IMR-90 (cell line): ENCODE data around the gene SPAAR. TPM values are rescaled to one million over a fixed set of nuclear protein-coding genes. Genes with fewer than 3 reads are reported as not detected.
A peak's percentile ranks its signal among the peaks of the same experiment; 100 is the strongest.
"Not testable (repeated sequence)": the region's sequence is repeated elsewhere in the genome, so short reads cannot be mapped to it uniquely, and the experiment has no call there.

ENCODE experiments used
- ATAC-seq: fragments of 200-7000 bp; cut with Tn5 transposase; 2 replicates; pipeline ENCODE4 v1.9.1; 2020; ENCODE audit warnings: low read depth, mild to moderate bottlenecking, moderate library complexity
- BruUV-seq: library from RNA; stranded (reverse); fragments of 400-500 nt; replicated peaks from 2 replicates; lab custom pipeline; 2021; lab: Mats Ljungman, UMichigan
- CTCF ChIA-PET: fragments of 300-600 bp; formaldehyde crosslinking; extraction: SDS; loops from one replicate; lab custom pipeline; 2021; ENCODE audit warnings: antibody characterized with exemption; lab: Yijun Ruan, JAX
- POLR2A ChIA-PET: fragments of 300-600 bp; sonication (Branson Sonifier 250); formaldehyde crosslinking; loops from one replicate; lab custom pipeline; 2022; ENCODE audit warnings: antibody characterized with exemption; ENCODE audit not compliant: unreplicated experiment; lab: Charles Lee
- DNase-seq: peaks from one replicate; pipeline ENCODE4 v3.0.0; 2013
- H2AFZ ChIP-seq: replicated peaks from 2 replicates; pipeline ENCODE3; 2013; ENCODE audit warnings: low read length, mild to moderate bottlenecking; ENCODE audit not compliant: poor library complexity
- H2AK5ac ChIP-seq: 2 replicates; pipeline ENCODE4 v1.6.1; 2013; ENCODE audit warnings: low read depth, low read length, inconsistent platforms
- H2AK9ac ChIP-seq: replicated peaks from 2 replicates; pipeline ENCODE3; 2013; ENCODE audit warnings: mild to moderate bottlenecking, low read depth, low read length, moderate library complexity; ENCODE audit not compliant: poor library complexity
- H2BK120ac ChIP-seq: 2 replicates; pipeline ENCODE4 v1.6.1; 2013; ENCODE audit warnings: low read depth, low read length, inconsistent platforms
- H2BK15ac ChIP-seq: 3 replicates; pipeline ENCODE4 v1.6.1; 2013; ENCODE audit warnings: low read depth, low read length, inconsistent platforms
- H2BK20ac ChIP-seq: 2 replicates; pipeline ENCODE4 v1.6.1; 2013; ENCODE audit warnings: low read depth, mild to moderate bottlenecking, inconsistent platforms, low read length, moderate library complexity
- H2BK5ac ChIP-seq: 2 replicates; pipeline ENCODE4 v1.6.1; 2013; ENCODE audit warnings: mild to moderate bottlenecking, low read depth, low read length, inconsistent platforms; ENCODE audit not compliant: poor library complexity, severe bottlenecking
- H3K14ac ChIP-seq: replicated peaks from 2 replicates; pipeline ENCODE4 v1.6.1; 2013; ENCODE audit warnings: low read depth, low read length, inconsistent platforms
- H3K18ac ChIP-seq: 2 replicates; pipeline ENCODE4 v1.6.1; 2013; ENCODE audit warnings: low read depth, low read length, control low read depth
- H3K23ac ChIP-seq: 2 replicates; pipeline ENCODE4 v1.6.1; 2013; ENCODE audit warnings: low read depth, low read length, inconsistent platforms
- H3K27ac ChIP-seq: 2 replicates; pipeline ENCODE4 v1.5.1; 2013; ENCODE audit warnings: mild to moderate bottlenecking, control low read depth, low read length; ENCODE audit not compliant: insufficient read depth
- H3K27me3 ChIP-seq: 2 replicates; pipeline ENCODE4 v1.6.1; 2013; ENCODE audit warnings: low read length; ENCODE audit not compliant: control insufficient read depth, insufficient read depth
- H3K36me3 ChIP-seq: 2 replicates; pipeline ENCODE4 v1.6.1; 2013; ENCODE audit warnings: low read length, mixed read lengths; ENCODE audit not compliant: control insufficient read depth, insufficient read depth
- H3K4ac ChIP-seq: 2 replicates; pipeline ENCODE4 v1.6.1; 2013; ENCODE audit warnings: low read depth, low read length, inconsistent platforms
- H3K4me1 ChIP-seq: 2 replicates; pipeline ENCODE4 v1.6.1; 2013; ENCODE audit warnings: low read length, mixed read lengths; ENCODE audit not compliant: control insufficient read depth, insufficient read depth
- H3K4me2 ChIP-seq: 2 replicates; pipeline ENCODE4 v1.6.1; 2013; ENCODE audit warnings: low read depth, mild to moderate bottlenecking, control low read depth, low read length, moderate library complexity
- H3K4me3 ChIP-seq: 2 replicates; pipeline ENCODE4 v1.5.1; 2013; ENCODE audit warnings: low read depth, mild to moderate bottlenecking, control low read depth, low read length, moderate library complexity; ENCODE audit not compliant: insufficient read depth
- H3K56ac ChIP-seq: 2 replicates; pipeline ENCODE4 v1.6.1; 2013; ENCODE audit warnings: low read length, inconsistent platforms; ENCODE audit not compliant: insufficient read depth; ENCODE audit errors: extremely low read depth
- H3K79me1 ChIP-seq, 2 experiments: 2 replicates each; pipeline ENCODE4 v1.6.1; 2013; ENCODE audit warnings: low read length in 2 of 2, inconsistent platforms in 1 of 2, low read depth in 1 of 2
- H3K9ac ChIP-seq: 2 replicates; pipeline ENCODE4 v1.6.1; 2013; ENCODE audit warnings: low read depth, low read length, control low read depth
- H3K9me1 ChIP-seq: 2 replicates; pipeline ENCODE4 v1.6.1; 2013; ENCODE audit warnings: low read length, inconsistent platforms; ENCODE audit not compliant: insufficient read depth
- H3K9me3 ChIP-seq: 2 replicates; pipeline ENCODE4 v1.6.1; 2013; ENCODE audit warnings: low read length; ENCODE audit not compliant: control insufficient read depth, insufficient read depth
- H4K20me1 ChIP-seq: 2 replicates; pipeline ENCODE4 v1.6.1; 2013; ENCODE audit warnings: low read length, inconsistent platforms; ENCODE audit not compliant: insufficient read depth
- H4K5ac ChIP-seq: 2 replicates; pipeline ENCODE4 v1.6.1; 2013; ENCODE audit warnings: mild to moderate bottlenecking, low read depth, low read length, control low read depth
- H4K8ac ChIP-seq, 2 experiments: 2 replicates each; pipeline ENCODE4 v1.6.1; 2013; ENCODE audit warnings: low read depth in 2 of 2, low read length in 2 of 2, control low read depth in 1 of 2, inconsistent platforms in 1 of 2
- H4K91ac ChIP-seq: 2 replicates; pipeline ENCODE4 v1.6.1; 2013; ENCODE audit warnings: low read depth, low read length, inconsistent platforms; ENCODE audit not compliant: insufficient read depth
- dilution Hi-C: fragments of 300-500 bp; cut with HindIII; formaldehyde crosslinking; loops from one replicate; pipeline ENCODE4 v1.14.3; 2018; ENCODE audit warnings: low sequenced_read_pairs; ENCODE audit not compliant: unreplicated experiment
- in situ Hi-C: fragments of 300-500 bp; cut with MboI; formaldehyde crosslinking; loops from 3 replicates; pipeline ENCODE4 v1.14.3; 2019; ENCODE audit warnings: low sequenced_read_pairs, inconsistent platforms, mixed read lengths
- intact Hi-C: fragments of 100-400 bp; cut with micrococcal nuclease; formaldehyde crosslinking; loops from 2 replicates; pipeline ENCODE4 v1.10.0; 2022
- polyA plus RNA-seq, 3 experiments: library from polyadenylated mRNA; depleted of rRNA; stranded (reverse); fragments of >200 nt; gene quantifications; 2 replicates each; pipeline ENCODE4 v1.2.3, GENCODE V29; 2012; ENCODE audit warnings: low replicate concordance in 1 of 3
- total RNA-seq: library from RNA; depleted of rRNA; stranded (reverse); fragments of >200 nt; gene quantifications from 2 replicates; pipeline ENCODE4 v1.2.3, GENCODE V29; 2012

The SPAAR gene
- total and polyA plus RNA-seq, 2 of the 4 experiments (the other 2 are of a cell fraction) = 0.18 to 0.32 TPM

GRCh38 chr9:35913429-35913828 is 4.1 kb downstream of the SPAAR start:
- H2AK9ac ChIP-seq, BruUV-seq, H3K9ac ChIP-seq, H4K20me1 ChIP-seq, in situ Hi-C loops, H3K9me1 ChIP-seq, H2AFZ ChIP-seq, H2BK120ac ChIP-seq, CTCF ChIA-PET, H4K8ac ChIP-seq, H3K56ac ChIP-seq, H2BK20ac ChIP-seq, POLR2A ChIA-PET, H3K4me2 ChIP-seq, H3K23ac ChIP-seq, H3K4me3 ChIP-seq, H3K9me3 ChIP-seq, H3K36me3 ChIP-seq, H3K4ac ChIP-seq, intact Hi-C loops, H3K27me3 ChIP-seq, H3K27ac ChIP-seq, H4K5ac ChIP-seq, dilution Hi-C loops, H4K91ac ChIP-seq, DNase-seq, ATAC-seq: not testable (repeated sequence)
- peak overlapping the region; percentile 80 for H2BK5ac ChIP-seq
- 0 out of 2 replicates have a peak overlapping the region, but pooled peaks have one; percentile 26 for H3K14ac ChIP-seq
- peak overlapping the region; percentile 24 for H2AK5ac ChIP-seq
- peak overlapping the region; percentile 50; the same call in 1 of the 2 replicates for H3K18ac ChIP-seq
- peaks cover 0 to 19% of the 10 kb centered on the region in 2 experiments; a peak in 2 of 4 replicates for H3K79me1 ChIP-seq
- peak overlapping the region; percentile 12; the same call in 2 of the 3 replicates for H2BK15ac ChIP-seq
- H3K4me1 ChIP-seq = peaks cover 15% of the 10 kb centered on the region
